Thymus (tissue), 14 donors: ENCODE results near the gene FAM151A. TPM values are rescaled to one million over a fixed set of nuclear protein-coding genes. Genes with fewer than 3 reads are reported as not detected.

Source experiments
- DNase-seq, 9 donors: peaks; one replicate each; pipeline ENCODE4 v3.0.0-alpha.2; 2013; ENCODE audit warnings: low spot score in 9 of 9, low read depth in 6 of 9, missing footprints in 1 of 9
- H3K27ac ChIP-seq, 2 donors: one replicate each; pipeline ENCODE4 v1.5.1; 2013; ENCODE audit warnings: control low read depth in 1 of 2, low read depth in 1 of 2, low read length in 1 of 2, mild to moderate bottlenecking in 1 of 2, moderate library complexity in 1 of 2
- H3K27me3 ChIP-seq, 2 donors: one replicate each; pipeline ENCODE4 v1.5.1; 2013; ENCODE audit warnings: low read length in 1 of 2; ENCODE audit not compliant: control insufficient read depth in 2 of 2, insufficient read depth in 1 of 2
- H3K36me3 ChIP-seq, 2 donors: one replicate each; pipeline ENCODE4 v1.5.1; 2013; ENCODE audit warnings: low read length in 1 of 2, mild to moderate bottlenecking in 1 of 2, moderate library complexity in 1 of 2; ENCODE audit not compliant: control insufficient read depth in 2 of 2, insufficient read depth in 2 of 2
- H3K4me1 ChIP-seq, 2 donors: one replicate each; pipeline ENCODE4 v1.5.1; 2013; ENCODE audit warnings: low read length in 2 of 2; ENCODE audit not compliant: control insufficient read depth in 2 of 2, insufficient read depth in 2 of 2
- H3K4me3 ChIP-seq, 2 donors: one replicate each; pipeline ENCODE4 v1.5.1; 2013; ENCODE audit warnings: low read length in 2 of 2, control low read depth in 1 of 2, mild to moderate bottlenecking in 1 of 2
- H3K9me3 ChIP-seq, 2 donors: one replicate each; pipeline ENCODE4 v1.5.1; 2013; ENCODE audit warnings: low read length in 1 of 2, mild to moderate bottlenecking in 1 of 2; ENCODE audit not compliant: control insufficient read depth in 2 of 2, insufficient read depth in 1 of 2
- WGBS: extraction: QIAGEN DNeasy Blood & Tissue Kit; methylation state at CpG from one replicate; pipeline ENCODE4 v1.1.7; 2013; 5-methylcytosine and 5-hydroxymethylcytosine counted together
- long read RNA-seq, 10 donors: transcript quantifications; one replicate each; lab custom pipeline, GENCODE V29; 2026
- polyA plus RNA-seq: library from polyadenylated mRNA; stranded (reverse); fragments of 200-250 nt; gene quantifications from one replicate; pipeline ENCODE4 v1.2.3, GENCODE V29; 2013
- total RNA-seq: library from RNA; stranded (reverse); fragments of 120-200 nt; gene quantifications from one replicate; pipeline ENCODE4 v1.2.4, GENCODE V29; 2013
- donor health status: healthy.

FAM151A gene
- total RNA-seq (0.47 TPM), polyA plus RNA-seq (1.6 TPM)
- long read RNA-seq, donor 1 = 0 reads
- long read RNA-seq, donor 2 = 0 reads
- long read RNA-seq, donor 3 = 0 reads
- long read RNA-seq, donor 4 = 0 reads
- long read RNA-seq, donor 5, partial matches to known transcripts = 7 of 8 reads
- long read RNA-seq, donor 5, other reads (novel, unspliced or antisense) = 0 of 8 reads
- long read RNA-seq, donor 6 = 0 reads
- long read RNA-seq, donor 7 = 0 reads
- long read RNA-seq, donor 8 = 0 reads
- long read RNA-seq, donor 9 = 0 reads
- long read RNA-seq, donor 10 = 0 reads

- H3K27ac ChIP-seq = no peak within 1 kb of the TSS
- DNase-seq = no peak
- no peak within 1 kb of the TSS for H3K4me3 ChIP-seq
- WGBS = 95% methylated on average over 18 of the region's 18 CpGs
- H3K36me3 ChIP-seq = no peaks in the 10 kb centered on the region
- H3K9me3 ChIP-seq = no peaks in the 10 kb centered on the region
- no peaks in the 10 kb centered on the region for H3K4me1 ChIP-seq
- no peaks in the 10 kb centered on the region for H3K27me3 ChIP-seq
These were observed at the start of gene FAM151A for GRCh38 chr1:54623216-54624007. FAM151A (minus strand) TSS chr1:54623525; CDS start chr1:54623395, 130 bp downstream.

- peak in 8 of 9 donors; percentile 14 to 59 (median 34) for DNase-seq
- H3K27ac ChIP-seq = no peak overlapping the region
- H3K4me3 ChIP-seq = no peak overlapping the region
- H3K4me1 ChIP-seq = no peaks in the 10 kb centered on the region
- WGBS = 79% methylated on average over 6 of the region's 6 CpGs
- H3K9me3 ChIP-seq = no peaks in the 10 kb centered on the region
- H3K27me3 ChIP-seq = no peaks in the 10 kb centered on the region
- no peaks in the 10 kb centered on the region for H3K36me3 ChIP-seq
These were observed 48.8 kb upstream of the FAM151A start for GRCh38 chr1:54671985-54672608.

- Histone ChIP-seq H3K4me1 (no peaks in the 10 kb centered on the region), H3K9me3 (peaks cover 0 to 4% of the 10 kb centered on the region in 2 donors), H3K4me3 (no peak overlapping the region), H3K27me3 (no peaks in the 10 kb centered on the region), H3K36me3 (no peaks in the 10 kb centered on the region), H3K27ac (no peak overlapping the region)
- no peak for DNase-seq
- WGBS = 96% methylated on average over 2 of the region's 2 CpGs
These were observed 45.2 kb upstream of the FAM151A start for GRCh38 chr1:54668567-54668966.

DNA sequence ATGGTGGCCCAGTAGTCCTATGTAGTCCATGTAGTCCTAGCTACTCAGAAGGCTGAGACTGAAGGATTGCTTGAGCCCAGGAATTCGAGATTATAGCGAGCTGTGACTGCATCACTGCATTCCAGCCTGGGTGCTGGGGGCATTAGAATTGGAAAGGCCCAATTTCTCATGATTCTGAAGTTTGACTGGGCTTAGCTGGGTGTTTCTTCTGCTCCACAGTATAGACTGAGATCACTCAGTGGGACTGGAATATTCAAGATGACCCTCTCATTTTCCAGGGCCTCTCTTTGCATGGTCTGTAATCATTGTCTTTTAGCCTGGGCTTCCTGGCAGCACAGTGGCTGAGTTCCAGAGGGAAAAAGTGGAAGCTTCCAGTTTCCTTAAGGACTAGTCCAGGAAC is 44.5 kb upstream of the FAM151A start:
- Histone ChIP-seq H3K36me3 (no peaks in the 10 kb centered on the region), H3K9me3 (peaks cover 0 to 4% of the 10 kb centered on the region in 2 donors), H3K27ac (no peak overlapping the region), H3K4me1 (no peaks in the 10 kb centered on the region), H3K4me3 (no peak overlapping the region), H3K27me3 (no peaks in the 10 kb centered on the region)
- WGBS = 94% methylated on average over 2 of the region's 2 CpGs
- no peak for DNase-seq

DNA sequence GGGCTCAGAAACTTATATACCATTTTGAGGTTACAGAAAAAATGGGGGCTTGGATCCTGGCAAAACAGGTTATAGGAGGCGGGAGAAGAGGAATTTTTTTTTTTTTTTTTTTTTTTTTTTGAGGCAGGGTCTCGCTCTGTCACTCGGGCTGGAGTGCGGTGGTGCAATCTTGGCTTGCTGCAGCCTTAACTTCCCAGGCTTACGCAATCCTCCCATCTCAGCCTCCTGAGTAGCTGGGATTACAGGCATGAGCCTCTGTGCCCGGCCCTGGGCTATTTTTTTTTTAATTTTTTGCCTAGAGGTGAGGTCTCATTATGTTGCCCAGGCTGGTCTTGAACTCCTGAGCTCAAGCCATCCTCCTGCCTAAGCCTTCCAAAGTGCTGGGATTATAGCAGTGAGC is 43.0 kb upstream of the FAM151A start:
- H3K27ac ChIP-seq = no peak overlapping the region
- WGBS = 94% methylated on average over 6 of the region's 6 CpGs
- peaks cover 0 to 4% of the 10 kb centered on the region in 2 donors for H3K9me3 ChIP-seq
- no peaks in the 10 kb centered on the region for H3K27me3 ChIP-seq
- H3K4me3 ChIP-seq = no peak overlapping the region
- DNase-seq = no peak
- H3K36me3 ChIP-seq = no peaks in the 10 kb centered on the region
- H3K4me1 ChIP-seq = no peaks in the 10 kb centered on the region

- H3K4me3 ChIP-seq = no peak overlapping the region
- peaks cover 0 to 4% of the 10 kb centered on the region in 2 donors for H3K9me3 ChIP-seq
- H3K27me3 ChIP-seq = no peaks in the 10 kb centered on the region
- no peaks in the 10 kb centered on the region for H3K4me1 ChIP-seq
- no peak for DNase-seq
- H3K36me3 ChIP-seq = no peaks in the 10 kb centered on the region
- no peak overlapping the region for H3K27ac ChIP-seq
- 98% methylated on average over 5 of the region's 5 CpGs for WGBS
These were observed 42.5 kb upstream of the FAM151A start for GRCh38 chr1:54665852-54666251.

DNA sequence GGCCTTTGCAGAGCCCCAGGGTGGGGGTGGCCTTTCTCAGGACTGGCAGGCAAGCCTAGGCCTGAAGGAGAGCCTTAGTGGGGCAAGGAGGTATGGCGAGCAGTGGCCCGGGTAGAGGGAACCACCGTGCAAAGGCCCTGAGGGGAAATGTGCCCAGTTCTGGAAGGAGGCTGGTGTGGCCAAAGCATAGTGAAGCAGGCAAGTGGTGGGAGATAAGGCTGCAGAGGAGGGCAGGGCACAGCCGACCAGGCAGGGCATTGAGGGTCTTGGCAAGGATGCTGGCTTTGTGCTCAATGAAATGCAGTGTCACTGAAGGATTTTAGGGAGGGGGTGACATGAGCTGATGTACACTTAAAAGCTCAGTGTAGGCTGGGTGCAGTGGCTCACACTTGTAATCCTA is 41.0 kb upstream of the FAM151A start:
- Histone ChIP-seq H3K9me3 (peaks cover 0 to 4% of the 10 kb centered on the region in 2 donors), H3K36me3 (no peaks in the 10 kb centered on the region), H3K27me3 (no peaks in the 10 kb centered on the region), H3K4me1 (no peaks in the 10 kb centered on the region), H3K4me3 (no peak overlapping the region), H3K27ac (no peak overlapping the region)
- DNase-seq = no peak
- 97% methylated on average over 4 of the region's 4 CpGs for WGBS

DNA sequence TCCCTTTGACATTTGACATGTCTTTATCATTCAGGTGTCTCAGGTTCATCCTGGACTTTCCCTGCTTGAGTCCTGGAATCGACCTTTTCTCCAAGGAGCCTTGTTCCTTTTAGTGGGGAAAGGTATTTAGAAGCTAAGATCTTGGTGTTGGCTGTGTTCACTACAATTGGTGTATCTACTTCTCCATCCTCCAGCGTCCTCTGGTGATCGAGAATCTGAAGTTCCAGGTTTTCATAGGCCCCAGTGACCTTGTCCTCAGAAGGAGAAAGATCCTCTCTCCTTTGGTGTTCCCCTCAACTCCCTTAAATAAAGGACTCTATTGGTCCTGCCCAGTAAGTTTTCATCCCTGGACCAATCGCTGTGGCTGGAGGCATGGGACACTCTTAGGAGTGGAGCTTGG is 40.4 kb upstream of the FAM151A start:
- peaks cover 0 to 4% of the 10 kb centered on the region in 2 donors for H3K9me3 ChIP-seq
- H3K36me3 ChIP-seq = no peaks in the 10 kb centered on the region
- H3K27ac ChIP-seq = no peak overlapping the region
- DNase-seq = no peak
- no peaks in the 10 kb centered on the region for H3K4me1 ChIP-seq
- H3K4me3 ChIP-seq = no peak overlapping the region
- H3K27me3 ChIP-seq = no peaks in the 10 kb centered on the region
- WGBS = 96% methylated on average over 4 of the region's 4 CpGs
